NCI-H2107 treated with DMSO at 0.1 percent for 48 hours (cell line): ENCODE data around the gene SCN2A.
"Not testable (repeated sequence)": the region's sequence is repeated elsewhere in the genome, so short reads cannot be mapped to it uniquely, and the experiment has no call there.

Source experiments
- DNase-seq: peaks from one replicate; lab custom pipeline; 2025; ENCODE audit not compliant: unreplicated experiment; lab: John Stamatoyannopoulos, UW

Gene SCN2A

DNA sequence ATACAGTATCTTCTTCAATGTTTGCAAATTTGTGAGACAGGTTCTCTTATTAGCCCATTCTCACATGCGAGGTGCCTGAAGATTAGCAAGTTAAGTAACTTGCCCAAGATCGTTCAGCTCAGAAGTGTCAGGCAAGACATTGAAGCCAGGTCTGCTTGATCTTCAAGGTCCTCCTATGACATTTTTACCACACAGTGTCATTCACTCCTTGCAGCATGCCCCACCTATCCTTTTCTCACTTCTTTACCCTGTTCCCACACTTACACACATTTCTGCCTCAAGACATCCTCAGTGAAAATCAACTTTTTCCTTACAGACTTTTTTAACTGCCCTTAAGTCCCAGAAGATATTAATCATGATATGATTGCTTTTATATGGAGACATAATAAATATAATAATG lies 73.8 kb downstream of the SCN2A start:
- DNase-seq, result no peak

DNA sequence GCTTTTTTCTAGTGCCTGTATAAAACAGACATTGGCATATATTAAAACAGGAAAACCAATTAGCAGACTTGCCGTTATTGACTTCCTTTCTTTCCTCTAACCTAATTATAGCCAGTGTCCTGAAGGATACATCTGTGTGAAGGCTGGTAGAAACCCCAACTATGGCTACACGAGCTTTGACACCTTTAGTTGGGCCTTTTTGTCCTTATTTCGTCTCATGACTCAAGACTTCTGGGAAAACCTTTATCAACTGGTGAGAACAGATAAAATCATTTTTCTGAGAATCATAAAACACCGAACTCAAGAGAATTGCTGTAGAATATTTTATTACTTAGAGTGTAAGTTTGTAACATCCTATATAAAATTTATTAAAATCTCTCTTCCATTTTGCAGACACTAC lies 74.3 kb downstream of the SCN2A start:
- DNase-seq, result no peak

DNA sequence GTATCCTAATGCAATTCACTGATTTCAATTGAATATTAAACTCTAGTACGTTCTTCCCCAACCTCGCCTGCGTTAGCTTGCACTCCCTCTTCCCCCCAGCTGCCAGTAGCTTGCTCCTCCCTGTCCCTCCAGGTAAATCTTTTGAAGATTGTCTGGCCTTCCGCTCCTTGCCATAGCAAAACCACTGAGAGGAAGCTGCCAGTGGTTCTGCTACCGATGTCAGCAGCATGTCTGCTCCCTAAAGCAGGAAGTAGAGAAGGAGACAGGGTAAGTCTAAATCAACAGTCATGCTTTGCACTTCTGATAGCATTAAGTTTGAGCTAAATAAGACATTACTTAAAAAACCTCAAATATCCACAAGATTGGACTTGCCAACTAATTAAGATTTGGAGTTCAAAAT lies 89.1 kb downstream of the SCN2A start:
- DNase-seq, result no peak

DNA sequence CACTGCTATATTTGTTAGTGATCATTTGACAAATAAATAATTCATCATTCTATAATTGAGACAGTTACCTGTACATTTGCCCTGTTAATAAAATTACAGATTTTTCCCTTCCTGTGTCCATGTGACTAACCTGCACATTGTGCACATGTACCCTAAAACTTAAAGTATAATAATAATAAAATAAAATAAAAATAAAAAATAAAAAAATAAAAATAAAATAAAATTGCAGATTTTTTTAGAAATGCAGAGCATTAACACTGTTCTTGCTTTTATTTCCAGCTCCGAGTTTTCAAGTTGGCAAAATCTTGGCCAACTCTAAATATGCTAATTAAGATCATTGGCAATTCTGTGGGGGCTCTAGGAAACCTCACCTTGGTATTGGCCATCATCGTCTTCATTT lies 105.1 kb downstream of the SCN2A start:
- not testable (repeated sequence) for DNase-seq

DNA sequence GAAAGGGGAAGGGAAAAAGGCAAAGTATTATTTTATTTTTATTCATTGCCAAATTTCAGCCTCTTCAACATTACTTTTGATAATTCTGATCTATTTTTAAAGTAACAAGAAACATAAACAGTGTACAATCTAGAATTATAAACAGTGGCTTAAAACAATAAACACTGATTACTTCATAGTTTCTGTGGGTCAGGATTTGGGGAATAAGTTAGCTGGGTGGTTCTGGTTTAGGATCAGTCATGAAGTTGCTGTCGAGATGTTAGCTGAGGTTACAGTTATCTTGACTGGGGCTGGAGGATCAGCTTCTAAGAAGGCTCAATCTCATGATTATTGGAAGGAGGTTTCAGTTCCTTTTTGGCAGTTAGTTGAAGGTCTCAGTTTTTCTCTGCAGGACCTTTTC lies 109.2 kb downstream of the SCN2A start:
- no peak for DNase-seq

DNA sequence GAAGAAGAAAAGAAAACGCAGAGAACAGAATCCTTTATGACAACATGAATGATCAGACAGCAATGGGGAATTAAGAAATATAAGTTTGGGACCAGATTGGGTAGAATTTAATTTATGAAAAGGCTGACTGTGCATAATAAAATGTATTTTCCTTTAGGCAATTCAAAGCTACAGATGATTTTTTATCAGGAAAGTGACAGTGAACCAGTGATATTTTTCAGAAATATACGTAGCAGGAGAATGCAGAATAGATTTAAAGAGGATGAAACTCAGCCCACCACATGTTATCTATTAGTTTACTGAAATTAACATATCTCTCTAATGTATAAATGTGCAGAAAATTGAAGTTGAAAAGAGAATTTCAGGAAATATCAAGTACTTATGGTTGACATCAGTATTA lies 110.0 kb downstream of the SCN2A start:
- DNase-seq, result no peak

DNA sequence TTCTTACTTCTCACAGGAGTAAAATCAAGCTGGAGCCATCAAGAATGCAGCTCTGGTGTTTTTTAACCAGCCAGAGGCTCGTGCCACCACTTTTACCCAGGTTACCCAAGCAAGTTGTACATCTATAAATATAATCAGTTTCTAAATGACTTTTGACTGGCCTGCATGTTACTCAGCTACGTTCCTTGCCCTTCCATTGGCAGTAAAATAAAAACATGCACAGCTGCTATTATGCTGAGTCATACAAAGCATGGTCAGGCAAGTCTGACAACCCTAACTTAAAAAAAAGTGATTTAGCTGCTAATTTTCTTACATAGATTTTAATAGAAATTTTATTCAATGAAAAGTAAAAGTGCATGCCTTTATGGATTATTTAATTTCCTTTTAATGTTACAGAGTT lies 118.5 kb downstream of the SCN2A start:
- DNase-seq, result no peak

DNA sequence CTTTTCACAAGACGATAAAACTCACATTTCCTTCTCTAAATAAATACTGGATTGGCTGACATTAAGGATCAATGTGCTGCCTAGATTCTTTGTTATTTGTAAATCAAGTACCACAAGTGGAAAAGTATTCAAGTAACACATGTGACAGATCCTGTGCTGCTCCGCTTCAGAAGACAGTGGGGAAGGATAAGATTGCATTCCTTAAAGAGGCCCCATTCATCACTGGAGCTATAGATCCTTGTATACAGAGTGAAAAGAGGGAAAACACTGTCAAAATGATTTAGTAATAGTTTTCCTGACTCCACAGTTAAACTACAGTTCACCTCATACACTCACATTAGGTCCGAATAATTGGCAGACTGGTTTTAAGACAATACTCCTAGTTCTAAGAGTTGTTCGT lies 122.3 kb downstream of the SCN2A start:
- no peak for DNase-seq

DNA sequence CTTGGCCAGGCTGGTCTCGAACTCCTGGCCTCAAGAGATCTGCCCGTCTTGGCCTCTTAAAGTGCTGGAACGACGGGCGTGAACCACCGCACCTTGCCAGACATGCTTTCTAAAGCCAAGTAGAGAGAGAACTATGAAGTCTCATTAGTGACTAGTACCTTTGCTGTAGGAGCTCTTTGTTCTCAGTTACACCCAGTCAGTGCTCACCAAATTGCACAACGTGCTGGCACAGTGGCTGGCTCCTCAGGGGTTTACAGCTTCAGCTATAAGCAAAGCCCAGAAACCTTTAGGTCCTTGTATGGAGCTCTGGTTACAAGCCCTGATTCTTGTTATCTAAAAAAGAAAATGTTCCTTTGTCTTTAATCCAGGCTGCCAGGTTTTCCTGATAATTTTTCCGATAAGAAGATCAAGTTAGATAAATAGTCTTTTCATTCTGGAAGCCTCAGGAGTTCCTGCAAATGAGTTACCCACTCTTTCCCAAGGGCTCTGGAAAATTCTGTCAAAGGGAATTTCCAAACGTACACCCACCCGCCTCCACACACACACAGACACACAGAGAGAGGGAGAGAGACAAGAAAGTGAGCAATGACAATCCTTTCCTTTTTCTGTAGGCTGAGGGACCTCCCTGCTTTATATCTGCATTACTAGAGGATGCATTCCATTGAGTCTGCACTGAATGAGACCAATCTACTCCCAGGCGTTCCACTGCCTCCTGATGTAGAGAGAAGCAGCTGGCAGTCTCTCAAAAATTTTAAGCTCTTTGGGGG lies 130.1 kb downstream of the SCN2A start:
- DNase-seq, result no peak

DNA sequence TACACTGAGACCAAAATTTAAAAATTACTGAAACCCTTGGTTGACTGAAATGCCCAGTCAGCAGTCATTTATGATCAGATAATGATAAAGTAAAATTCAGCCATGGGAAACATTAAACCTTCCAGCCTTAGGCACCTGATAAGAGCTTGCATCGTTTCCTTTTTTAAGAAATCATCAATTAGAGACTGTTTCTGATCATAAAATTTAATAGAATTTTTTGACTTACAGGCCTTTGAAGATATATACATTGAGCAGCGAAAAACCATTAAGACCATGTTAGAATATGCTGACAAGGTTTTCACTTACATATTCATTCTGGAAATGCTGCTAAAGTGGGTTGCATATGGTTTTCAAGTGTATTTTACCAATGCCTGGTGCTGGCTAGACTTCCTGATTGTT lies 130.7 kb downstream of the SCN2A start:
- no peak for DNase-seq

DNA sequence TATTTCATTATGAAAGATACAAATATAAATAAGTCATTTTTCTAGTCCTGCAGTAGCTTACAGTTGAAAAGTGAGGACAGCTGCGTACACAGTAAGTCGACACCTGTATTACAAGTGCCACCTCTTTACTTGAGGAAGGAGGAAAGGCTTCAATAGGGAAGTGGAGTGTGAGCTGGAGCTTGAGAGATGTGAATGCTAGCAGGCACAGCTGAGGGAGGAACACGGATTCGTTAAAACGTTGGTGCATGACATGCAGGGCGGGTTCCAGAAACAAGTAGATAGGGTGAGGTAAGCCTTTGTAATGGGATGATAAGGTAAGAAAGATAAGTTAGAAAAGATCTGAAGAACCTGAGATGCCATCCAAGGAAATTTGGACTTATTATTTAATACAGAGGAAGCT lies 132.1 kb downstream of the SCN2A start:
- peak; percentile 95 for DNase-seq

DNA sequence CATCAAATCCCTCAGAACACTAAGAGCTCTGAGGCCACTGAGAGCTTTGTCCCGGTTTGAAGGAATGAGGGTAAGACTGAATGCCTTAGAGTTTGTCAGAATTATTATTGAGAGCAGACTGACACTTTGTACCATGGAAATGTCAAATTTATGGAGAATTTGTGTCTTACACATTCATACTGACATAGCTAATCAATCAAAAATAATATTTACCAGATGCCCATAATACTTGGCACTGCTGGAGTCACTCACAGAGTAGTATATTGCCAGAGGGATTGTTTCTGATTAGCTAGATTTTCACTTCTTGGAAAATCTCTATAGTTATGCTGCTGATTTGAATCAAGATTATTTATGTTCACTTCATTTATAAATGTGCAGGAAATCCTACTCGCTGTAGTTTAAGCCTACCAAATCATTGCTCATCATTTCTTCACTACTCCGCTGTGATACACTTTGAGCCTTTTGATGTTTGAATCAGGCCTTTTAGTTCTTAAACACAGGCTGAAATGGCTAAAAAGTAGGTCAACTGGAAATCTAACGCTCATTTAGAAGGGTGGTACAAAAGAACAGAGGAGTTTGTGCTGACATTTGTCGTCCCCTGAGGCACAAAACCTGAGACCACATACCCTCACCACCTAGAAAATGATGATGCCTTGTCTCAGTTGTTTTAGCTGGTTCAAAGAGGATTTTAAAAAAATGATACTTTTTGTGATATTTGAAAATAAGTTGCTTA lies 134.2 kb downstream of the SCN2A start:
- DNase-seq, result no peak

DNA sequence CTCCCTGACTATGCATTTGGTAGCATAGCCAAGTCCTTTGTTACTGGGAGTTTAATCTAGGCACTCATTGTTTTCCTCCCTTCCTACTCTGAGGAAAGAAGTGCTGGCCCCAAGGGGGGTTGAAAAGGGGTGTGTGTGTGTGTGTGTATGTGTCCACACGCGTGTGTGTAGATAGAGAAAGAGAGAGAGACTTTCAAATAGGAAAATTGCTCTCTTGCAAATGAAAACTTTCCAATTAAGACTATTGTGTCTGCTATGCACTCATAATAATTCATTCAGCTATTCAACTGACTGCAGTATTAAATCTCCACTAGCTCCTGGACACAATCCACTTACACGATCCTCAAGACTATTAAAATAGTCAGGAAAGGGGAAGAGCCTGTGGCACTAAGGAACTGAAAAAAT lies 137.4 kb downstream of the SCN2A start:
- DNase-seq, result no peak

DNA sequence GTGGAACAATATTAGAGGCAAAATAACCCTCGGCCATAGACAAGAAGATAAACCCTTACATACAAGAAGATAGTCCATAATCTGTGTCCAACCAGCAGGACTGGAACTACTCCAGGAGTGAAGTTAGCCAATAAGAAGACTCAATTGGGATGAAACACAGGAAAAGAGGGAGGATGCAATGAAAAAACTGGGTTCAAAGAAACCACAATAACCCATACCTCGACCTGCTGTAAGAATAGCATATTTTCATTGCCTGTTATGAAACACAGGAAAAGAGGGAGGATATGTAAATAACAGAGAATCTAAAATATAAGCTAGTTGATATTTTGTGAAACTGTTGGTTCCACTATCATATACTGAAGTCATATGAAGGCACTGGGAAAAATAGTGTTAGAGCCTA lies 143.1 kb downstream of the SCN2A start:
- no peak for DNase-seq

DNA sequence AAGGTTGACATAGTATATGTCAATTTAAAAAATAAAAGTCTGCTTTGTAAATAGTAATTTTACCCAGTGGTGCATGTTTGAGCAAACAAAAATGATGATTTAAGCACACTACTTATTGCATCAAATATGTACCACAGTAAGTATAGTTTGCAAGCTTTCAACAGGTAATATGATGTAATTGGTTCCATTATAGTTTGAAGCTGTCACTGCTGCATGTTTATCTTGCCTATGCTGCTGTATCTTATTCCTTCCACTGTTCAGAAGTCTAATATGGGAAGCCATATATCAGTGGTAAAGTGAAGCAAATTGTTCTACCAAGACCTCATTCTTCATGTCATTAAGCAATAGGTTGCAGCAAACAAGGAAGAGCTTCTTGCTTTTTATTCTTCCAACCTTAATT lies 151.7 kb downstream of the SCN2A start:
- DNase-seq, result peak; percentile 61

DNA sequence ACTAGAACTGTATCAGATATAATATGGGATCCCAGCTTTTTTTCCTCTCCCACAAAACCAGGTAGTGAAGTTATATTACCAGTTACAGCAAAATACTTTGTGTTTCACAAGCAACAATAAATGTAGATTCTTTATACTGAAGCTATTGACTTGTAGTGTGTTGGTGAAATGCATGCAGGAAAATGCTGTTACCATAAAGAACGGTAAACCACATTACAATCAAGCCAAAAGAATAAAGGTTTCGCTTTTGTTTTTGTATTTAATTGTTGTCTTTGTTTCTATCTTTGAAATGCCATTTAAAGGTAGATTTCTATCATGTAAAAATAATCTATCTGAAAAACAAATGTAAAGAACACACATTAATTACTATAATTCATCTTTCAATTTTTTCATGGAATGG lies 152.6 kb downstream of the SCN2A start:
- DNase-seq, result no peak

DNA sequence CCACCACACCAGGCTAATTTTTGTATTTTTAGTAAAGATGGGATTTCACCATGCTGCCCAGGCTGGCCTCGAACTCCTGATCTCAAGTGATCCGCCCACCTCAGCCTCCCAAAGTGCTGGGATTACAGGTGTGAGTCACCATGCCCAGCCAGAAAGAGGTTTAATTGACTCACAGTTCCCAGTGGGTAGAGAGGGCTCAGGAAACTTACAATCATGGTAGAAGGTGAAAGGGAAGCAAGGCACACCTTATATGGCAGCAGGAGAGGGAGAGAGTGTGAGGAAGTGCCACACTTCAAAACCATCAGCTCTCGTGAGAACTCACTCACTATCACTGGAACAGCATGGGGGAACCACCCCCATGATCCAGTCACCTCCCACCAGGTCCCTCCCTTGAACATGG lies 159.4 kb downstream of the SCN2A start:
- DNase-seq, result not testable (repeated sequence)

DNA sequence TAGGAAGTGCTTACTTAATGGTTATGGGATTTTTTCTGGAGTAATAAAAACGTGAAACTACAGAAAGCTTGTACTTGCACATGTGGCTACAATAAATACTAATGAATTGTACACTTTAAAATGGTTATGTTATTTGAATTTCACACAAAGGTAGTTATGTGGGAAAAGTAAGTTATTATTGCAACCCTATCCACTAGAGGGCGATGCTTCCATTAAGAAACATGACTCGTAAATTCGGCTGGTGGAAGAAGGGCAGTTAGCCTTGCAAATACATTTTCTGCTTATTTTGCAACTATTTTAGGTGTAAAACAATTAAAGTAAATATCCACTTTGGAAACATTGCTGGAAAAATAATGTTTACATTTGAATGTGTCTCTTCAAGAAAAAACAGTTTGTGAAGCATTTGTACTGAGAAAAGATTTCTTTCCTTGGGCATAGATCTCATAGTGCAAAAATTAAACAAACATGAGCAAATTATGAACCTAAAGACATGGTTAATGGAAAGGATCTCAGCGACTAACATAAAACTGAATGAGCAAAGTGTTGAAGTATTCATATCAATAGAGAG lies 162.2 kb downstream of the SCN2A start:
- DNase-seq, result peak; percentile 49

DNA sequence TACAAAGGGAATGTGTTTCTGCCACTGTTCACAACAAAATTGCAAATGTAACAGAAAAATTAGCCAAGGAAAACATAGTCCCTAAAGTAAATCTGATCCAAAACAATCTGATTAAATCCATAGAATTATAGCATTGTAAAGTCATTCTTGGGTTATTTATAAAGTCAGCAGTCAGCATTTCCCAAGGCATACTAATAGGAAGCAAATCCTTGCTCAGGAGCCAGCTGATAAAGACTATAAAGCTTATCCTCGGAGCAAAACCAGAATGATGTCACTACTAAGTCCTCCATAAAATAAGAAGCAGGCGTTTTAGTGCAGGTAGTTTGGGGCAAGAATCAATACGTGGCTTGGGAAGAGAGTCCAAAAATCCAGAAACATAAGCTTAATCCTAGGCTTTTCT lies 162.9 kb downstream of the SCN2A start:
- DNase-seq, result no peak

DNA sequence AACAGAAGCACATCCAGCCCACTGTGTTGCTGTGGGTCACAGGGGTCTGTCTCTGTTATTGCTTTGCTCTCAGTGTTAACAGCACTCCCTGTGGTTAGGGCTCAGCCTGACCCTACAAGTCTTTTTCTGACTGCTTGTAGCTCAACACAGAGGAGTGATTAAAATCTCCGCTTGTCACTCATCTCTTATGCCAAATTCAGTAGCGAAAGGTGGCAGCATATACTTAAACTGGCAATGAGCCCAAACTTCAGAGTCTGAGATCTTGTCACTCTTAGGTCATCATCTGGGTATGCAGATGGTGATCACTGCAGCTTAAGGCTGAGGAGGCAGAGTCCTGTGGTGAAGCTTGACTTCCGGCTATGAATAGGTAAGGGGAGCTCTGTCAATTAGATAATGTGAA lies 167.0 kb downstream of the SCN2A start:
- no peak for DNase-seq

DNA sequence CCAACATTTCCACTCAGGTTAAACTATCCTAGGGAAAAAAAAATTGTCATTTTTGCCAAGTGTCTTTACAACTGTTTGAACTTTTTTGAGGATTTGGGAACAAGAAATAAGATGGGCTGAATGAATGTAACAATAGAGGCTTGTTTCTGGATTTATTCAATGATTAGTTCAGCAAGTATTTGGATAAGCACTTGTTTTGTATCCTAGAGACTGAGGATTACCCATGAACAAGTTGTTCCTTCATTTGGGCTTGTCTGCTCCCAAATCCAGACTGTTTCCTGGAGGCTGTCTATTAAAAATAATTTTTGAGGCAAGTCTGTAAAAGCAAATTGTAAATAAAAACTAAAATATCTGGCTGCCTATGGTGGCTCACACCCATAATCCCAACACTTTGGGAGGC lies 168.3 kb downstream of the SCN2A start:
- no peak for DNase-seq

DNA sequence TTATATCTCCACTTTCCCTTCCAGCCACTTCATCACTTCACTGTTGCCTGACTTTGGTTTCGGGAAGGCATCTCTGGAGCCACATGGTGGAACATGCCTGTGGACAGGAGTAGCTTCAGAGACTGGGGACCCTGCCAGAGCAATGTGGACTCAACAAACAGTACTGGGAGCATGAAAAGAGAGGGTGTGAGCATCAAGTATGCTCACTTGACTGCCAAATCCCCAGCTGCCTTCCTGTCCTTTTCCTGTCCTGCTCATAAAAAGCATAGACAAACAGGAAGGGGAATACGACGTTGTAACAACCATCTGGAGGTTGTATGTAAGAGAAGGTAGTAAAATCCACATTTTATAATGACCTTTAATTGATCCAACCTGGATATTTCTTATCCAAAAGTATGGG lies 169.0 kb downstream of the SCN2A start:
- DNase-seq, result no peak
